Measurements from ENCODE around the gene CBLL1.

CBLL1 gene

DNA sequence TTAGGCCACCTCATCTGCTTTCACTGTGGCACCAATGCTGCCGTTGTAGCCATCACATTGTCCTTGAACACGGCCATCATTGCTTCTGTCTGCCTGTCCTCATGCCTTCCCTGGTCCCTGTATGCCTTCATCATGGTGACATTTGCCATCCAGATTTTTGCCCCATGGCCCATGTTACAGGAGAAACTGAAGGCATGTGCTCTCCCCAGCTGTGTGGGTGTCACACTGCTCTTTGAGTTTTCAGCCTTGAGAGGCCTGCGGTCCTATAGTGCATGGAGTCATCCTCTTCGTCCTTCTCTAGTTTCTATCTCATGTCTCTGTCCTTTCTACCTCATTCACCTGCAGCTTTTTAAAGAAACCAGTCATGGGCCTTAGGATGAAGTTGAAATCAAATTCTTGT, 65.2 kb downstream of the CBLL1 start:
- no peaks in the 10 kb centered on the region for H3K4me1 ChIP-seq (ENCODE audit: control insufficient read depth in 1 of 2, insufficient read depth in 2 of 2, low read length in 2 of 2)
- DNase-seq, result no peak
- H3K18ac ChIP-seq (ENCODE audit: low read length), result no peak overlapping the region
- H2BK5ac ChIP-seq (ENCODE audit: low read depth, low read length, poor library complexity), result no peak overlapping the region
- H3K79me2 ChIP-seq (ENCODE audit: control insufficient read depth, insufficient read depth, low read length, poor library complexity), result no peaks in the 10 kb centered on the region
- no peak overlapping the region for H3K14ac ChIP-seq (ENCODE audit: low read length)
- no peak overlapping the region for H3K27ac ChIP-seq (ENCODE audit: low read depth, low read length)
- no peak overlapping the region for H2BK120ac ChIP-seq (ENCODE audit: insufficient read depth, low read length, poor library complexity)
- H2AK5ac ChIP-seq (ENCODE audit: low read length), result no peak overlapping the region
- H3K79me1 ChIP-seq (ENCODE audit: low read length), result no peaks in the 10 kb centered on the region
- H3K9ac ChIP-seq (ENCODE audit: low read length), result no peak overlapping the region
- no peak overlapping the region for H2BK12ac ChIP-seq (ENCODE audit: low read length)
- no peak overlapping the region for H4K91ac ChIP-seq (ENCODE audit: low read depth, low read length)
- H3K9me3 ChIP-seq (ENCODE audit: insufficient read depth, low read depth, low read length), result no peaks in the 10 kb centered on the region
- H4K8ac ChIP-seq (ENCODE audit: low read depth, low read length), result no peak overlapping the region
- no peak overlapping the region for H2AFZ ChIP-seq (ENCODE audit: insufficient read depth, low read length, poor library complexity)
- H4K12ac ChIP-seq (ENCODE audit: low read depth, low read length), result no peak overlapping the region
- H3K23ac ChIP-seq (ENCODE audit: low read length), result no peak overlapping the region
- H3K36me3 ChIP-seq (ENCODE audit: control insufficient read depth in 1 of 2, insufficient read depth in 2 of 2, low read length in 2 of 2), result no peaks in the 10 kb centered on the region
- no peak overlapping the region for H3K4me2 ChIP-seq (ENCODE audit: low read length)
- no peak overlapping the region for H3K4me3 ChIP-seq (ENCODE audit: low read depth, low read length)
- no peak overlapping the region for H3K4ac ChIP-seq (ENCODE audit: low read depth, low read length)
- WGBS (ENCODE audit: extremely low coverage, insufficient coverage, insufficient read length), result no CpG with 5 or more reads among the region's 4 CpGs
- no peaks in the 10 kb centered on the region for H3K27me3 ChIP-seq (ENCODE audit: insufficient read depth, low read length)

DNA sequence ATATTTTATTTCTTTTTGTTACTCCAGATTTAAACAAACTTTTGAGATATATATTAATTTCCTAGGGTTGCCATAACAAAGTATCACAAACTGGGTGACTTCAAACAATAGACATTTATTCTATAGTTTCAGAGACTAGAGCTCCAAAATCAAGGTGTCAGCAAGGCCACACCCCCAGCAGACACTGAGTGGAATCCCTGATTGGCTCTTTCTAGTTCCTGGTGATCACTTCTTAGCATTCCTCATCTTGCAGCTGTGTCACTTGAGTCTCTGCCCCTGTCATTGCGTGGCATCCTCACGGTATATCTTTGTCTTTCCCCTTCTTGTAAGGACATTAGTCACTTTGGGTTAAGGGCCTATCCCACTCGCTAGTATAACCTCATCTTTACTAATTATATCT, 66.7 kb downstream of the CBLL1 start:
- no peaks in the 10 kb centered on the region for H3K27me3 ChIP-seq (ENCODE audit: insufficient read depth, low read length)
- H3K14ac ChIP-seq (ENCODE audit: low read length), result no peak overlapping the region
- no CpG with 5 or more reads among the region's 3 CpGs for WGBS (ENCODE audit: extremely low coverage, insufficient coverage, insufficient read length)
- no peak overlapping the region for H2AFZ ChIP-seq (ENCODE audit: insufficient read depth, low read length, poor library complexity)
- no peaks in the 10 kb centered on the region for H3K79me2 ChIP-seq (ENCODE audit: control insufficient read depth, insufficient read depth, low read length, poor library complexity)
- no peak overlapping the region for H2BK120ac ChIP-seq (ENCODE audit: insufficient read depth, low read length, poor library complexity)
- no peak overlapping the region for H3K23ac ChIP-seq (ENCODE audit: low read length)
- no peak overlapping the region for H3K4me2 ChIP-seq (ENCODE audit: low read length)
- H3K27ac ChIP-seq (ENCODE audit: low read depth, low read length), result no peak overlapping the region
- H3K9ac ChIP-seq (ENCODE audit: low read length), result no peak overlapping the region
- H3K4ac ChIP-seq (ENCODE audit: low read depth, low read length), result no peak overlapping the region
- no peaks in the 10 kb centered on the region for H3K4me1 ChIP-seq (ENCODE audit: control insufficient read depth in 1 of 2, insufficient read depth in 2 of 2, low read length in 2 of 2)
- no peaks in the 10 kb centered on the region for H3K79me1 ChIP-seq (ENCODE audit: low read length)
- H2BK5ac ChIP-seq (ENCODE audit: low read depth, low read length, poor library complexity), result no peak overlapping the region
- H2BK12ac ChIP-seq (ENCODE audit: low read length), result no peak overlapping the region
- DNase-seq, result no peak
- H3K4me3 ChIP-seq (ENCODE audit: low read depth, low read length), result no peak overlapping the region
- no peak overlapping the region for H2AK5ac ChIP-seq (ENCODE audit: low read length)
- no peak overlapping the region for H4K8ac ChIP-seq (ENCODE audit: low read depth, low read length)
- no peak overlapping the region for H4K12ac ChIP-seq (ENCODE audit: low read depth, low read length)
- H3K18ac ChIP-seq (ENCODE audit: low read length), result no peak overlapping the region
- no peaks in the 10 kb centered on the region for H3K36me3 ChIP-seq (ENCODE audit: control insufficient read depth in 1 of 2, insufficient read depth in 2 of 2, low read length in 2 of 2)
- no peak overlapping the region for H4K91ac ChIP-seq (ENCODE audit: low read depth, low read length)
- H3K9me3 ChIP-seq (ENCODE audit: insufficient read depth, low read depth, low read length), result no peaks in the 10 kb centered on the region
